ENCODE data around the gene RHOV. TPM values are rescaled to one million over a fixed set of nuclear protein-coding genes. Genes with fewer than 3 reads are reported as not detected.

RHOV gene
- total RNA-seq, 4 donors from 2014 or later = 0.39 to 0.60 TPM; not detected in 2

- H3K27ac ChIP-seq = no peak overlapping the region
- no peaks in the 10 kb centered on the region for H3K36me3 ChIP-seq
- no peaks in the 10 kb centered on the region for H3K27me3 ChIP-seq
- WGBS, 2 donors = 93 to 95% methylated on average over 6 of the region's 6 CpGs
- no peak for DNase-seq (ENCODE audit: low spot score in 2 of 2)
- H3K4me3 ChIP-seq = no peak overlapping the region
- TF ChIP-seq EP300 (IDR thresholded peaks at IDR 0.05) (no peak), CTCF (IDR thresholded peaks at IDR 0.05) (no peak), POLR2A (IDR thresholded peaks at IDR 0.05) (no peak)
- H3K4me1 ChIP-seq = no peaks in the 10 kb centered on the region
- H3K9me3 ChIP-seq = no peaks in the 10 kb centered on the region
Measured at GRCh38 chr15:40881351-40881750, 7.3 kb upstream of the RHOV start.

- 76 to 81% methylated on average over 6 of the region's 6 CpGs for WGBS, 2 donors
- Histone ChIP-seq H3K4me1 (no peaks in the 10 kb centered on the region), H3K9me3 (no peaks in the 10 kb centered on the region), H3K27me3 (peaks cover 0 to 3% of the 10 kb centered on the region in 2 donors), H3K36me3 (no peaks in the 10 kb centered on the region), H3K27ac (no peak overlapping the region), H3K4me3 (no peak overlapping the region)
- no peak for DNase-seq (ENCODE audit: low spot score in 2 of 2)
- TF ChIP-seq POLR2A (IDR thresholded peaks at IDR 0.05) (no peak), EP300 (IDR thresholded peaks at IDR 0.05) (no peak), CTCF (IDR thresholded peaks at IDR 0.05) (no peak)
Measured at GRCh38 chr15:40879609-40880008, 5.6 kb upstream of the RHOV start.

- no peak overlapping the region for H3K27ac ChIP-seq
- TF ChIP-seq POLR2A (IDR thresholded peaks at IDR 0.05) (no peak), CTCF (IDR thresholded peaks at IDR 0.05) (no peak), EP300 (IDR thresholded peaks at IDR 0.05) (no peak)
- DNase-seq (ENCODE audit: low spot score in 2 of 2) = no peak
- peaks cover 0 to 7% (median 3%) of the 10 kb centered on the region in 4 donors for H3K4me1 ChIP-seq
- H3K27me3 ChIP-seq = peaks cover 0 to 3% of the 10 kb centered on the region in 2 donors
- H3K9me3 ChIP-seq = no peaks in the 10 kb centered on the region
- H3K4me3 ChIP-seq = no peak overlapping the region
- 78 to 88% methylated on average over 1 of the region's 1 CpG for WGBS, 2 donors
- no peaks in the 10 kb centered on the region for H3K36me3 ChIP-seq
Measured at GRCh38 chr15:40878785-40879184, 4.8 kb upstream of the RHOV start.

- Histone ChIP-seq H3K27ac (no peak overlapping the region), H3K27me3 (peaks cover 0 to 14% of the 10 kb centered on the region in 2 donors), H3K9me3 (no peaks in the 10 kb centered on the region), H3K36me3 (no peaks in the 10 kb centered on the region), H3K4me1 (peaks cover 0 to 15% (median 6%) of the 10 kb centered on the region in 4 donors), H3K4me3 (no peak overlapping the region)
- WGBS, 2 donors = 63 to 70% methylated on average over 2 of the region's 2 CpGs
- TF ChIP-seq CTCF (IDR thresholded peaks at IDR 0.05) (no peak), POLR2A (IDR thresholded peaks at IDR 0.05) (no peak), EP300 (IDR thresholded peaks at IDR 0.05) (no peak)
- DNase-seq (ENCODE audit: low spot score in 2 of 2) = no peak
Measured at GRCh38 chr15:40877694-40878093, 3.7 kb upstream of the RHOV start.

GRCh38 chr15:40875991-40876730, 2.1 kb upstream of the RHOV start:
- Histone ChIP-seq H3K27ac (no peak overlapping the region), H3K27me3 (peaks cover 0 to 21% of the 10 kb centered on the region in 2 donors), H3K4me3 (no peak overlapping the region), H3K9me3 (no peaks in the 10 kb centered on the region), H3K4me1 (peaks cover 0 to 15% (median 6%) of the 10 kb centered on the region in 4 donors), H3K36me3 (no peaks in the 10 kb centered on the region)
- no peak for DNase-seq (ENCODE audit: low spot score in 2 of 2)
- TF ChIP-seq EP300 (IDR thresholded peaks at IDR 0.05) = no peak
- no peak for TF ChIP-seq POLR2A (IDR thresholded peaks at IDR 0.05)
- no peak for TF ChIP-seq CTCF (IDR thresholded peaks at IDR 0.05)
- 86 to 91% methylated on average over 6 of the region's 6 CpGs for WGBS, 2 donors

Measured in tibial nerve (tissue), 4 donors.